Measurements from ENCODE around the gene DRG2.

Gene DRG2

GRCh38 chr17:18087610-18088491 lies at the start of gene DRG2:
DRG2 (plus strand) TSS chr17:18087948; CDS start chr17:18088024, 76 bp downstream.
- Histone ChIP-seq H3K4me1 (ENCODE audit: control insufficient read depth in 1 of 2, insufficient read depth in 1 of 2, low read depth in 1 of 2, low read length in 1 of 2) (peaks cover 11 to 12% of the 10 kb centered on the region in 2 experiments), H3K36me3 (no peaks in the 10 kb centered on the region), H3K9me3 (no peaks in the 10 kb centered on the region), H3K4me3 (ENCODE audit: low read depth in 1 of 2, low read length in 1 of 2) (peak within 1 kb of the TSS; percentile 62 to 73), H3K27me3 (no peaks in the 10 kb centered on the region), H3K27ac (peak within 1 kb of the TSS; percentile 54)
- no peak for TF ChIP-seq CTCF (IDR thresholded peaks at IDR 0.05)

- Histone ChIP-seq H3K27ac (peak overlapping the region; percentile 77), H3K9me3 (no peaks in the 10 kb centered on the region), H3K4me3 (ENCODE audit: low read depth in 1 of 2, low read length in 1 of 2) (peak overlapping the region; percentile 78 to 95), H3K36me3 (no peaks in the 10 kb centered on the region), H3K27me3 (no peaks in the 10 kb centered on the region), H3K4me1 (ENCODE audit: control insufficient read depth in 1 of 2, insufficient read depth in 1 of 2, low read depth in 1 of 2, low read length in 1 of 2) (peaks cover 33 to 38% of the 10 kb centered on the region in 2 experiments)
- TF ChIP-seq CTCF (IDR thresholded peaks at IDR 0.05): no peak
These were observed 49.4 kb upstream of the DRG2 start for GRCh38 chr17:18038149-18038850.

GRCh38 chr17:18038861-18039534 lies 48.8 kb upstream of the DRG2 start, which contains the start of the genes ATPAF2 and GID4:
ATPAF2 (minus strand) TSS chr17:18039168; CDS start chr17:18039013, 155 bp downstream.
GID4 (plus strand) TSS chr17:18039408; CDS start chr17:18039465, 57 bp downstream.
- peak; percentile 49 for TF ChIP-seq CTCF (IDR thresholded peaks at IDR 0.05)
- Histone ChIP-seq H3K4me1 (ENCODE audit: control insufficient read depth in 1 of 2, insufficient read depth in 1 of 2, low read depth in 1 of 2, low read length in 1 of 2) (peaks cover 33 to 36% of the 10 kb centered on the region in 2 experiments), H3K4me3 (ENCODE audit: low read depth in 1 of 2, low read length in 1 of 2) (peak within 1 kb of the TSS; percentile 78 to 95), H3K27ac (peak within 1 kb of the TSS; percentile 77), H3K27me3 (no peaks in the 10 kb centered on the region), H3K9me3 (no peaks in the 10 kb centered on the region), H3K36me3 (no peaks in the 10 kb centered on the region)

GRCh38 chr17:18039535-18040260 lies 48.0 kb upstream of the DRG2 start:
- TF ChIP-seq CTCF (IDR thresholded peaks at IDR 0.05): no peak
- Histone ChIP-seq H3K27me3 (no peaks in the 10 kb centered on the region), H3K4me3 (ENCODE audit: low read depth in 1 of 2, low read length in 1 of 2) (peak overlapping the region; percentile 78 to 95), H3K4me1 (ENCODE audit: control insufficient read depth in 1 of 2, insufficient read depth in 1 of 2, low read depth in 1 of 2, low read length in 1 of 2) (peaks cover 33 to 36% of the 10 kb centered on the region in 2 experiments), H3K36me3 (peaks cover 3% of the 10 kb centered on the region), H3K9me3 (no peaks in the 10 kb centered on the region), H3K27ac (peak overlapping the region; percentile 77)

Measured in neutrophil (primary cell).